GM08714 (cell line): ENCODE results near the gene MPPE1.
"Not testable (repeated sequence)": the region's sequence is repeated elsewhere in the genome, so short reads cannot be mapped to it uniquely, and the experiment has no call there.

Experiments used
- H3K4me3 ChIP-seq: fragments of 200-500 bp; sonication (Bioruptor generic); 2 replicates; pipeline ENCODE4 v1.5.1; 2014; ENCODE audit warnings: mild to moderate bottlenecking, low read length, inconsistent platforms
- ZNF274 ChIP-seq: IDR thresholded peaks from 2 replicates; pipeline ENCODE4 v1.6.1; 2012; ENCODE audit warnings: mild to moderate bottlenecking, low read depth, low read length

MPPE1 gene

GRCh38 chr18:11944252-11944651 is 36.1 kb upstream of the MPPE1 start:
- H3K4me3 ChIP-seq = no peak overlapping the region
- TF ChIP-seq ZNF274 = no peak

- H3K4me3 ChIP-seq = no peak overlapping the region
- TF ChIP-seq ZNF274 = no peak
These were observed 35.4 kb upstream of the MPPE1 start for GRCh38 chr18:11943551-11943950.

- H3K4me3 ChIP-seq = no peak overlapping the region
- TF ChIP-seq ZNF274 = no peak
These were observed 32.8 kb upstream of the MPPE1 start for GRCh38 chr18:11940956-11941355.

DNA sequence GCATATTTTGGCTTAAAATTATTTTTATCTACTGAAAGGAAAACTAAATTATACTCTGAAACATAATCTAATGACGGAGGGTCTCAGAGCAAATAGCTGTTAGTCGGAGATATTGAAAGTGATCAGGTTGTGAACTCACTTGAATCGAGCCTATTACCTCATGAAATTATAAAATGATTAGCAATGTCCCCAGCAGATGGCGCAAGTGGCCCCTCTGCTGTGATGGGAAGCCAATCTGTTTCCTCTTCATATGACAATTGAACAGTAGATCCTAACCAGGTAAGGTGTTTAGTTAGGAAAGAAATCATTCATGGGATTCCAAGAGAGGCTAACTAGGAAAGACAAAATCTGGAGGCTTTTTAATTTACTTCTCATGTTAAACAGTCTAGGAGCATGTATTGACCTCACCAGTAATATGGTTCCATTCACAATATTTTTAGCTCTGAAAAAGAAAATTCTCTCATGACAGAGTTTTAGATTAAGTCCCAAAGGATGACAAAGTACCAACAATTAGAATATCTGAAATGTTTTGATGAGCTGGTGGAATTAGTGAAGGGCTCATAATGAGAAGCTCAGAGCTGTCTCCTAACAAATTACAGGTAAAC is 29.9 kb upstream of the MPPE1 start:
- H3K4me3 ChIP-seq = no peak overlapping the region
- TF ChIP-seq ZNF274 = no peak

DNA sequence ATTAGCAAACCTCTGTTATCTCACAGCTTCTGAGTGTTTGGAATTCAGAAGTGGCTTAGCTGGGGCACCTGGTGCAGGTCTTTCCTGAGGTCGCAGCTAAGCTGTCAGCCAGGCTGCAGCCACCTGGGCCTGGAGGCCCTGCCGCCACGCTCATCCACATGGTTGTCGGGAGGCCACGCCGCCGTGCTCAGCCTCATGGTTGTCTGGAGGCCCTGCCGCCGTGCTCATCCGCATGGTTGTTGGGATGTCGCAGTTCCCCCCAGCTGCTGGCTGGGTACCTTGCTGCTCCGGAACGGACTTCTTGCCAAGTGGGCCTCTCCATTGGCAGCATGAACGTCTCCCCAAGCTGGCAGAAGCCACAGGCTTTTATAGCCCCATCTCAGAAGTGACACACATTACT is 24.3 kb upstream of the MPPE1 start:
- H3K4me3 ChIP-seq = no peak overlapping the region
- no peak for TF ChIP-seq ZNF274

GRCh38 chr18:11927497-11927896 is 19.4 kb upstream of the MPPE1 start:
- no peak overlapping the region for H3K4me3 ChIP-seq
- no peak for TF ChIP-seq ZNF274

DNA sequence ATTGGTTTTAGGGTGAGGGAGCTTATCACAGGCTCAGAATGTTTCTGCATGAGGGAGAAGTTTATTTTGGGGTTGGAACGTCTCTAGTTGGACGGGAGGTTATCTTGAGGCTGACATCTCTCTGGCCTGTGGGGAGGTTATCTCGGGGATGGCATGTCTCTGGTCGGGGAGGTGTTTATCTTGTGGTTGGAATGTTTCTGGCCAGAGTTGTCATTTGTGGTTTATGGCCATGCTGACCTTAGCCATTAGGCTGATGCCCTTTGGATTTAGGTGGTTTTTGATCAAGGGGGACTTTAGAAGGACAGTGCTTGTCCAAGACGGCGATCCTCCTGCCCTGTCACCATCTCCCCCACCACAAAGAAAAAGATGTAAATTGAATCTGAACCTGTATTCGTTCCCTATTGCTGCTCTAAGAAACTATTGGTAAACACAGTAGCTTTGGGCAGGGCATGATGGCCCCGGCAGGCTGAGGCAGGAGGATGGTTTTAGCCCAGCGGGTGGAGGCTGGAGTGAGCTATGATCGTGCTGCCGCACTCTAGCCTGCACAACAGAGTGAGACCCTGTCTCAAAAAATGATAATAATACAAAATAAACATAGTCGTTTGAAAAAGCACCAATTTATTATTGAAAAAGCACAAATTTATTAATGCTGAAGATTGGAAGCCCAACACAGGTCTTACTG is 17.8 kb upstream of the MPPE1 start:
- no peak overlapping the region for H3K4me3 ChIP-seq
- no peak for TF ChIP-seq ZNF274

DNA sequence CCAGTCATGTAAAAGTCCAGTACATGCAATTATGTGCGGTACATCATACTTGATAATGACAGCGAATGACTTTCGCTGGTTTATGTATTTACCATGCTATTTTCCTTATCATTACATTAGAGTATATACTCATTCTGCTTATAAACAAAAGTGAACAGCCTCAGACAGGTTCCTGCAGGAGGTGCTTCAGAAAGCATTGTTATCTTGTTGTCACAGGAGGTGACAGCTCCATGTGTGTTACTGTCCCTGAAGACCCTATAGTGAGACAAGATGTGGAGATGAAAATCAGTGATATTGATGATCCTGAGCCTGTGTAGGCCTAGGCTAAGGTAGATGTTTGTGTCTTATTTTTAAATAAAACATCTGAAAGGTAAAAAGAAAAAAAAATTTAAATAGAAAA is 15.3 kb upstream of the MPPE1 start:
- no peak overlapping the region for H3K4me3 ChIP-seq
- TF ChIP-seq ZNF274 = no peak

GRCh38 chr18:11919522-11919921 is 11.4 kb upstream of the MPPE1 start:
- not testable (repeated sequence) for H3K4me3 ChIP-seq

DNA sequence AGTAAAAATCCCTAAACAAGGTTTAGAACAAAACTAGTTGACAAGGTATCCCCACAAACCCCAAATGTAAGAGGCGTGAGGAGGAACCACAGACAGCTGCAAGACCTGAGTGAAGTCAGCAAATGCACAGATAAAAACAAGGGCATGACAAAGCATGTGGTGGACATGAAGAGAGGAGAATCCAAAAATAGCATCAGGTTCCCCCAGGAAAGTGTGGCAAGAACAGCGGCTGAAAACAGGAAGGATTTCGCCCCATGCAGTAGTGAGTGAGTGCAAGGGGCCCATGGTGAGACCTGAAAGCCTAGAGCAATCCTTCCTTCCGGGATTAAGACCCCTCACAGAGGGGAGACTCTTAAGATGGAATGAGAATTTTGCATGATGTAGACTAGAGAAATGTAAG is 8.8 kb upstream of the MPPE1 start:
- H3K4me3 ChIP-seq = not testable (repeated sequence)

DNA sequence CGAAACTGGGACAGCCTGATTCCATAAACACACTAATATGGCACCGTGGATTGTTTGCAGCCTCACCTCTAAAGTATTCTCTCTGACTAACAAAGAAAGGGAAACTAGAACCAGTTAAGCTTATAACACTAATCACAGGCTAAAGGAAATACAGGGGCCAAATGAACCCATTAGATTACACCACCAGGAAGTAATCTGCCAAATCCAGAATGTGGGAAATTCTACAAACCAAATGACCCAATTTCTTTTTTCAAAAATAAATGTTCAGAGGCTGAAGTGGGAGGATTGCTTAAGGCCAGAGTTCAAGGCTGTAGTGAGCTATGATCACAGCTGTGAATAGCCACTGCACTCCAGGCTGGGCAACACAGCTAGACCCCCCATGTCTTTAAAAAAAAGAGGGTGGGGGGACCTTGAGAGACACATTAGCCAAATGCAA is 1.5 kb upstream of the MPPE1 start:
- H3K4me3 ChIP-seq = no peak overlapping the region

DNA sequence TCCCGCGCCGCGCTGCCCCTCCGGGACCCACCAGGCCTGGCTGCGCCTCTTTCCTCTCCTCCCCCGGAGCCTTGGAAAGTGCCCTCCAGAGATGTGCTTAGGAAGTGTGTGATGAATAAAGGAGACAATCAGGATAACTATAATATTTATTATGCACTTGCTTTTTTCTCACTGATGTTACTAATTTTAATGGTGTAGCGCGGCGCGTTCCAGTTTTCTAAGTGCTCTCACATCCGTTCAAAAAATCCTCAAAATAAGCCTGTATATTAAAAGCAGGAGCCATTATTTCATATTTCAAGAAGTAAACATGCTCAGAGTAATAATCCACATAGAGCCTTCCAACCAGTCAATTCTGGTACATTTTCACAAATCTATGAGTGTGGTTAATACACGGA is 941 bp upstream of the MPPE1 start:
- H3K4me3 ChIP-seq = peak overlapping the region; percentile 85
- no peak for TF ChIP-seq ZNF274

More for the DNA sequence above, 1.5 kb upstream of the MPPE1 start:
- no peak for TF ChIP-seq ZNF274

DNA sequence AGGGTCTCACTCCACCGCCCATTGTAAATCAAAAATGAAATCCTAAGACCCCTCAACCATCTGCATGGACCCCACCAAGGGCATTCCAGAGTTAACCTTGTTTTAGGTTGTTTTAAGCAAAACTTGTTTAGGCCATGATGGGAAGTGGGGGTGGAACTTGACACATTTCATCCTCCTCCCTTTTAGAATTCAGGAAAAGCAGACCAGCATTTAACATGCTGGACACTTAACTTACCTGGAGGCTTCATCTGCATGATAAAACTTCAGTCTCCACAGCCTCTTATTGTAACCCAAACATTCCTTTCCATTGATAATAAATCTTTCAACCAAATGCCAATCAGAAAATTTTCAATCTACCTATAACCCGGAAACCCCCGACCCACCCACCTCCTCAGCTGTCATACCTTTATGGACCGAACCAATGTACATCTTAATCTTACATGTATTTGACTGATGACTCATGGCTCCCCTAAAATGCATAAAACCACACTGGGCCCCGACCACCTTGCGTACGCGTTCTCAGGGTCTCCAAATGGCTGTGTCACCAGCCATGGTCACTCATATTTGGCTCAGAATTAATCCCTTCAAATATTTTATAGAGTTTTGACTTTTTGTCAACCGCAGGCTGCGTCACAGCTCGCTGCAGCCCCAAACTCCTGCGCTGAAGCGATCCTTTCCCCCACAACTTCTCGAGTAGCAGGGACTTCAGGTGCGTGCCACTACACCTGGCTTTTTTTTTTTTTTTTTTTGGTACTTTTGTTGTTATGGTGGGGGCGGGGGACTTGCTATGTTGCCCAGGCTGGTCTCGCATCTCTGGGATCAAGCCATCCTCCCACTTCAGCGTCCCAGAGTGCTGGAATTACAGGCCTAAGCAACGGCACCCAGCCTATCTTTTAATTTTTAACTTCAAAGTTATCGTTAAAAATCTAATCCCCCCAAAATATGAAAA is 917 bp downstream of the MPPE1 start:
- peak overlapping the region; percentile 85 for H3K4me3 ChIP-seq
- no peak for TF ChIP-seq ZNF274

DNA sequence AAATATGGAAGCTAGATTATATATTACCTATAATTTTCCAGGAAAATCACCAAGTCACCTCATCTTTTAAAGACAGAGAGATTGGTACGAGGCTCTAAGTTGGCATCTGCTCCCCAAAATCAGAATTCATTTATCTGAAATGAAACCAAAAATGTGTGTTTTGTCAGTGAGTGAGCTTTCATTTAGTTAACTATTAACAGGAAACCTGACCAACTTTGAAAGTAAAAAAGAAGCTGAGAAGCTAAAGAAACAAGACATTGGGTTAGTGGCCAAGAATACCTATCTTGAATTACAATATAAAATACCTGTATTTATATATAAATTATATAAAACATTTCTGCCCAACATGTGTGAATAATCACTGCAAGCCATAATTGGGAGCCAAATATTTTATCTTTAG is 1.9 kb downstream of the MPPE1 start:
- H3K4me3 ChIP-seq = peak overlapping the region; percentile 43; the same call in 1 of the 2 replicates
- no peak for TF ChIP-seq ZNF274

- no peak for TF ChIP-seq ZNF274
- H3K4me3 ChIP-seq = peak overlapping the region; percentile 4; the same call in 1 of the 2 replicates
These were observed 2.5 kb downstream of the MPPE1 start for GRCh38 chr18:11905613-11906012.
